Activated T-cell treated with anti-CD3 and anti-CD28 coated beads, Interleukin-2, amount 50 U/mL, for 24 hours (primary cell): ENCODE data around the gene GABARAPL1.

Experiments used
- DNase-seq: peaks from one replicate; pipeline ENCODE4 v3.0.0-alpha.2; 2020
- H3K27ac Mint-ChIP-seq: 2 replicates; pipeline ENCODE4 v1.8.0; 2020; ENCODE audit warnings: mild to moderate bottlenecking, mixed read lengths
- H3K27me3 Mint-ChIP-seq: 2 replicates; pipeline ENCODE4 v1.8.0; 2020; ENCODE audit warnings: mixed read lengths
- H3K36me3 Mint-ChIP-seq: 2 replicates; pipeline ENCODE4 v1.8.0; 2020; ENCODE audit warnings: low read depth, mixed read lengths
- H3K4me1 Mint-ChIP-seq: 2 replicates; pipeline ENCODE4 v1.8.0; 2020; ENCODE audit warnings: low read depth, mixed read lengths
- H3K4me3 Mint-ChIP-seq: 2 replicates; pipeline ENCODE4 v1.8.0; 2020; ENCODE audit warnings: mild to moderate bottlenecking, moderate library complexity, mixed read lengths
- H3K9me3 Mint-ChIP-seq: 2 replicates; pipeline ENCODE4 v1.8.0; 2020; ENCODE audit warnings: mixed read lengths

Gene GABARAPL1

DNA sequence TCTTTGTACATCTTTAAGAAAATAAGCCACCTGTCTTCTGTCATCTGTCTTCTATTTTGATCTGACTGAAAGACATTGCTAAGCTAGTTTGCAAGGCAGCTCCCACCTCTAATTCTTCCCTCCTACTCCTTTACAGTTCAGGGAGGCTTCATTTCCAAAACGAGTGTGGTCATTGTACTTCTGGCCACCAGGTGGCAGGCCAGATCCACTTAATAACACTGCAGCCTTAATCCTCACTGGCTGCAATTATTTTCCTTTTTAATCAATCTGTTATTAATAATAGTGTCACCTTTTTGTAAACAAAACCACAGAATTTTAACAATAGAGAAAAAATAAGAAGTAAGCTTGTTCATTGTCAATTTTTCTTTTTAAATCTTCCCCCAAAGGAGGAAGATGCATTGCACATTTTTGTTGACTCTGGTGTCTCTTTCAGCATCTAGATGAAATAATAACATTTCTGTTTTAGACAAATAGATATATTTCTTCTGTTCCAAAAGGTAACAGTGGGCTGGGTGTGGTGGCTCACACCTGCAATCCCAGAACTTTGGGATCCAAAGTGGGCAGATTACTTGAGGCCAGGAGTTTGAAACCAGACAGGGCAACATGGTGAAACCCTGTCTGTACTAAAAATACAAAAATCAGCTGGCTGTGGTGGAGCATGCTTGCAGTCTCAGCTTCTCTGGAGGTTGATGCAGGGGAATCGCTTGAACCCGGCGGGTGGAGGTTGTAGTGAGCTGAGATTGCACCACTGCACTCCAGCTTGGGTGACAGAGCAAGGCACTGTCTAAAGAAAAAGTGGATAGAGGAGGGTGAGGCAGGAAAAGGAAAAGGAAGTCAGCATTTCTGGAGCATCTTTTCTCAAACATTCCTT lies 23.3 kb downstream of the GABARAPL1 start:
- DNase-seq: peak; percentile 64
- Mint-ChIP-seq H3K9me3 (peaks cover 8% of the 10 kb centered on the region), H3K4me3 (no peak overlapping the region), H3K27ac (peak overlapping the region; percentile 24), H3K4me1 (peaks cover 9% of the 10 kb centered on the region), H3K27me3 (peaks cover 4% of the 10 kb centered on the region), H3K36me3 (peaks cover 9% of the 10 kb centered on the region)

- Mint-ChIP-seq H3K27ac (no peak overlapping the region), H3K36me3 (peaks cover 9% of the 10 kb centered on the region), H3K27me3 (peaks cover 4% of the 10 kb centered on the region), H3K4me1 (peaks cover 9% of the 10 kb centered on the region), H3K9me3 (peaks cover 8% of the 10 kb centered on the region), H3K4me3 (no peak overlapping the region)
- DNase-seq: no peak
Observed at GRCh38 chr12:10236720-10237119, 24.0 kb downstream of the GABARAPL1 start.

DNA sequence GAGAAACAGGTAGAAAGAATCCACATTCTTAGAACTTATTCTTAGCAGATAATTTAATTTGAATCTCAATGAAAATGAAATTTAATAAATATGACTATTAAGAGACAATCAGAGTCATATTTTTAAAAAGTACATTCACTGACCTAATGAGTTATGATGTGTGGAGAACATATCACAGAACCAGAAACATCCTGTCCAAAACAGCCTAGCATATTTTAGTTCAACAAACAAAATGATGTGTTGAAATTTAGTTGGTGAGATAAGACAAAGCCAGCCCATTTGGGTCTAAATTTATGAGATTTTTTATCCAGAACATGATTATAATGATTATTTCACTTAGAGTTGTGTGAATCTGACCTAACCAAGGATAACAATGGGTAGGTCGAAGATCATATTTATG lies 25.8 kb downstream of the GABARAPL1 start:
- Mint-ChIP-seq H3K27ac (no peak overlapping the region), H3K36me3 (peaks cover 9% of the 10 kb centered on the region), H3K9me3 (peaks cover 8% of the 10 kb centered on the region), H3K27me3 (peaks cover 4% of the 10 kb centered on the region), H3K4me3 (no peak overlapping the region), H3K4me1 (peaks cover 17% of the 10 kb centered on the region)
- no peak for DNase-seq

DNA sequence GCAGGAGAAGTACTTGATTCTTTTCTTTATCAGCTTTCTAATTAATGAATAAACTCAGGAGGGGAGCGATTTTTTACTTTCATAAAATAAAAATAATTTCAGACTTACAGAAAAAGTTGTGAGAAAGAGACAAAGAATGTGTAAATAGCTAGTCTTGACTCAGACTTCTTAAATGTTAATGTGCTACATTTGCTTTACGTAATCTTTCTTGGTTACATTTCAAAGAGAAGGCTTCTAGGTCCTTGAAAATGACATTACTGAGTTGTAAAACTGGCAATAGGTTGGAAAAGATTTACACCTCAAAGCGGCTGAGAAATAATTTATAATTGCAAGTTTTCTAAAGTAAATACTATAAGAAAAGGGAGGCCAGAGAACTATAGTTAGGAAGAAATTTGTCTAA lies 28.6 kb downstream of the GABARAPL1 start:
- H3K4me3 Mint-ChIP-seq: no peak overlapping the region
- peaks cover 4% of the 10 kb centered on the region for H3K27me3 Mint-ChIP-seq
- H3K27ac Mint-ChIP-seq: no peak overlapping the region
- H3K36me3 Mint-ChIP-seq: no peaks in the 10 kb centered on the region
- H3K9me3 Mint-ChIP-seq: no peaks in the 10 kb centered on the region
- H3K4me1 Mint-ChIP-seq: peaks cover 20% of the 10 kb centered on the region
- no peak for DNase-seq

DNA sequence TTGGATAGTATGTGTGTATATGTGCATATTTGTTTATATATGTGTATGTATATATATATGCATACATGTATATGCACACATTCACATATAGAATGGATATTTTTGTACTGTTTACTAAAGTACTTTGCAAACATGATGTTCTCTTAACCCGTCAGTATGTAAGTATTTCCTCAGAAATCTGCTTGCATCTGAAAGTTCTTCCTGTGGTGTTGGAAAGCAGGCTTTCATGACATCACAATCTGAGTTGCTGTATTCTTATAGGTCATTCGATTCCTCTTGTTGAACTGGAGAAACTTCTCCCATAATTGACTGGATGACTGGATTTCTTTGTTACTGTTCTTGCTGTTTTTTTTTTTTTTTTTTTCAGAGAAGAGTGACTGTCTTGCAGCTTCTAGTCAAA lies 29.1 kb downstream of the GABARAPL1 start:
- Mint-ChIP-seq H3K27ac (no peak overlapping the region), H3K4me3 (no peak overlapping the region), H3K9me3 (no peaks in the 10 kb centered on the region), H3K4me1 (peaks cover 17% of the 10 kb centered on the region), H3K36me3 (no peaks in the 10 kb centered on the region), H3K27me3 (peaks cover 4% of the 10 kb centered on the region)
- no peak for DNase-seq

GRCh38 chr12:10242539-10242938 lies 29.9 kb downstream of the GABARAPL1 start:
- Mint-ChIP-seq H3K4me1 (peaks cover 19% of the 10 kb centered on the region), H3K4me3 (no peak overlapping the region), H3K27me3 (peaks cover 4% of the 10 kb centered on the region), H3K9me3 (no peaks in the 10 kb centered on the region), H3K27ac (no peak overlapping the region), H3K36me3 (no peaks in the 10 kb centered on the region)
- DNase-seq: no peak

DNA sequence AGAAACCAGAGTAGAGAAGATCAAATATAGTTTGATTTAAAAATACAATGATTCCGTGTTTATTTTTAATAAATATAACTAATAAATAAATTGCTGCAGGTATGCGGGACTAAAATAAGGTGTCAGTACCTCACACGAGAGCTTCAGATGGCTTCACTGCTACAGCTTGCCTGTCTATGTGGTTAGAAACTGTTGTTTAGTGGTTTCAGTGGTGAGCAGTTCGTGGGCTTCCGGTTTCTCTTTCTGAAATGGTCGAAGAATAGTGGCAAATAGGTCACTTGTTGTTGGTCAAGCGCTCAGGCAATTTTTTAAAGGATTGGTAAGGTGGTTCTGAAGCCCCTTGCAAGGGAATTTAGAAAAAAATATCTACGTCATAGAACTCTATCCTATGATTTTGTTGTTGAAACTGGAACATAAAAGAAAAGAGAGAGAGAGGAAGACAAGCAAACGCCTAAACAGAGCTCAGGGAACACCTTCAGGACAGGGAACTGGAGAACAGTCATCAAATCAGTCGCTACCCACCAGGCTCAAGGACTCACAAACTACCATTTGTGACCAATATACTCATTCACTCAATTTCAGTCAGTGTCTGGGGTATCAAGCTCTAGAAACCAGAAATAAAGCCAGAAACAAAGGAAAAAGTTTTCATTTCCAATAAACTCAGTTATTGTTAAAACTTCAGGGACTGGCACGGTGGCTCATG lies 31.3 kb downstream of the GABARAPL1 start:
- Mint-ChIP-seq H3K4me3 (peak overlapping the region; percentile 52), H3K9me3 (no peaks in the 10 kb centered on the region), H3K27ac (peak overlapping the region; percentile 44), H3K27me3 (peaks cover 7% of the 10 kb centered on the region), H3K36me3 (no peaks in the 10 kb centered on the region), H3K4me1 (peaks cover 25% of the 10 kb centered on the region)
- no peak for DNase-seq

DNA sequence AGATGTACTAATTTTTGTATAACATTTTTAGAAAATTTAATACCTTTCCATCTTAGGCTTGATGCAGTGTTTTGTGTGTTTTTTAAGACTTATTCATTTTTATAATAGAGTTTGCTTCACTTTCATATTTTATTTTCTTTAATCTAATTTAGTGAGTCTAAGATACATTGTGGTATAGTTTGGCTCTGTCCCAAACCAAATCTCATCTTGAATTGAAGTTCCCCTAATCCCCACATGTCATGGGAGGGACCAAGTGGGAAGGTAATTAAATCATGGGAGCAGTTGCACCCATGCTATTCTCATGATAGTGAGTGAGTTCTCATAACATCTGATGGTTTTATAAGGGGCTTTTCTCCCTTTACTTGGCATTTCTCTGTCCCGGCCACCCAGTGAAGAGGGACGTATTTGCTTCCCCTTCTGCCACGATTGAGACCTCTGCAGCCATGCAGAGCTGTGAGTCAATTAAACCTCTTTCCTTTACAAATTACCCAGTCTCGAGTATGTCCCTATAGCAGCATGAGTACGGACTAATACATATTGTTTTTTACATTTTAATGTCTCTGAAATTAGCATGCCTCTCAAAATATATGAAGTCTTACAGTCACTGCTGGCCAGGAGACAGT lies 34.9 kb downstream of the GABARAPL1 start:
- H3K36me3 Mint-ChIP-seq: no peaks in the 10 kb centered on the region
- peaks cover 38% of the 10 kb centered on the region for H3K4me1 Mint-ChIP-seq
- H3K9me3 Mint-ChIP-seq: no peaks in the 10 kb centered on the region
- no peak overlapping the region for H3K27ac Mint-ChIP-seq
- peaks cover 4% of the 10 kb centered on the region for H3K27me3 Mint-ChIP-seq
- DNase-seq: no peak
- no peak overlapping the region for H3K4me3 Mint-ChIP-seq

DNA sequence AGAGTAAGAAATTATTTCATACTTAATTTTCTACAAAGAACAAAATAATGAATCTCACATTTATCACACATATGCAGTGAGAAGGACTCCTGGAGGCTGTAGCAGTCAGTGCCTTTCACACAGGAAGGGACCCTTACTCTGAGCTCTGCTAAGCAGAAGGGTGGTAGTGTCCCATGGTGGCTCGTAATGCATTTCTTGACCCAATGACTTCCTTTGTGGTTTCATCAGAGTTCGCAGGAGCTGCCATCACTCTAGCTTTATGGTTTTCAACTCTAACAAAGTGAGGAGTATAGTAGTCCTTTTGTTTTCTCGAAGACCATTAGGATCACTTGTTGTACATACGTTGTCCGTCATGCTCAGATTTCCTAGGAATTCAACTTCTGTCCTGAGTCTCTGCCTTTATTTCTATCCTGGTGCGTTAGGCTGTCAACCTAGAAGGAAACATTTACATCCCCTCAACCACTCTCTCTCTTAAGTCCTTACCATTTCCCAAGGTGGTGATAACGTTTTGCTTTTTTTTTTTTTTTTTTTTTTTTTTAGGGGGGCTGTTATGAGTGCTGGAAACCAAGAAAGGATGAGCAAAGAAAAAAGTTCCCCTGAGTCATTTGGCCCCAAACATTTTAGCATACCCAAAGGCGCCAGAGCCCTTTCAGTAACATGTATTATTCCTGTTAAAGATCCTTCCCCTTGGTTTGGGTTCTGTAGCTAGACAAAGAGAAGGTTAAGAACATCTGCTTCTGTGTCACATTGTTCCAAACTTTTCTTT lies 37.2 kb downstream of the GABARAPL1 start:
- Mint-ChIP-seq H3K27ac (peak overlapping the region; percentile 72), H3K36me3 (no peaks in the 10 kb centered on the region), H3K9me3 (peaks cover 3% of the 10 kb centered on the region), H3K4me1 (peaks cover 27% of the 10 kb centered on the region), H3K27me3 (peaks cover 4% of the 10 kb centered on the region), H3K4me3 (peak overlapping the region; percentile 12)
- no peak for DNase-seq

- Mint-ChIP-seq H3K4me3 (no peak overlapping the region), H3K27me3 (peaks cover 4% of the 10 kb centered on the region), H3K27ac (no peak overlapping the region), H3K9me3 (peaks cover 14% of the 10 kb centered on the region), H3K36me3 (no peaks in the 10 kb centered on the region), H3K4me1 (peaks cover 26% of the 10 kb centered on the region)
- DNase-seq: no peak
Observed at GRCh38 chr12:10251669-10252068, 39.0 kb downstream of the GABARAPL1 start.

DNA sequence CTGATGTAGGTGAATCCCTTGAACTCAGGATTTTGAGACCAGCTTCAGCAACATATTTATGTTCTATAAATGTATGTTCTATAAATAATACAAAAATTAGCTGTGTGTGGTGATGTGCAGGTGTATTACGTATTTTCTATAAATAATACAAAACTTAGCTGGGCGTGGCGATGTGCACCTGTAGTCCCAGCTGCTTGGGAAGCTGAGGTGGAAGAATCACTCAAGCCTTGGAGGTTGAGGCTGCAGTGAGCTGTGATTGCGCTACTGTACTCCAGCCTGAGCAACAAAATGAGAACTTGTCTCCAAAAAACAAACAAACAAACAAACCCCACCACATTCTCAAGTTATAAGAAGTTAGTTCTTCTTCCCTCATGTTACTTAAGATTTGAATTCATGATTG lies 39.5 kb downstream of the GABARAPL1 start:
- Mint-ChIP-seq H3K36me3 (no peaks in the 10 kb centered on the region), H3K27ac (no peak overlapping the region), H3K9me3 (peaks cover 14% of the 10 kb centered on the region), H3K4me3 (no peak overlapping the region), H3K4me1 (peaks cover 24% of the 10 kb centered on the region), H3K27me3 (peaks cover 4% of the 10 kb centered on the region)
- no peak for DNase-seq

- Mint-ChIP-seq H3K27me3 (peaks cover 3% of the 10 kb centered on the region), H3K4me1 (no peaks in the 10 kb centered on the region), H3K36me3 (no peaks in the 10 kb centered on the region), H3K4me3 (no peak overlapping the region), H3K9me3 (peaks cover 14% of the 10 kb centered on the region), H3K27ac (no peak overlapping the region)
- no peak for DNase-seq
Observed at GRCh38 chr12:10256064-10256463, 43.4 kb downstream of the GABARAPL1 start.

DNA sequence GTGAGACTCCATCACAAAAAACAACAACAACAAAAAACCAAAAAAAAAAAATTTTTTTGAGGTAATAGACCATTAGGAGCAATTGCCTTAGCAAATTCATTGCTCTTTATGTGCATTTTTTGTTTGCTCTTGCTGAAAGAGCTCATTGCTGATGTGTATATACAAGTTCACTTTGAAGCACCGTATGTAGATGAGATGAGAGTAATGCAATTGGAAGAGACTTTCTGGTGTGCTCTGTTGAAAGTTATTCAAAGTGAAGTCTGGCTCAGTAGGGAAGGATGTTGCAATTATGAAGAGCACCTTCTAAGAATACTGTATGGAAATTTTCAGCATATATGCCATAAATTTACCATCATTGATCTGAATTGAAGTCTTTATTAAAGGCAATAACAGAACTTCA lies 48.2 kb downstream of the GABARAPL1 start:
- no peaks in the 10 kb centered on the region for H3K4me1 Mint-ChIP-seq
- peaks cover 7% of the 10 kb centered on the region for H3K27me3 Mint-ChIP-seq
- H3K36me3 Mint-ChIP-seq: no peaks in the 10 kb centered on the region
- H3K9me3 Mint-ChIP-seq: peaks cover 4% of the 10 kb centered on the region
- no peak for DNase-seq
- no peak overlapping the region for H3K27ac Mint-ChIP-seq
- H3K4me3 Mint-ChIP-seq: no peak overlapping the region

GRCh38 chr12:10268037-10268436 lies 55.4 kb downstream of the GABARAPL1 start:
- Mint-ChIP-seq H3K27me3 (peaks cover 2% of the 10 kb centered on the region), H3K4me1 (no peaks in the 10 kb centered on the region), H3K4me3 (no peak overlapping the region), H3K27ac (no peak overlapping the region), H3K9me3 (no peaks in the 10 kb centered on the region), H3K36me3 (no peaks in the 10 kb centered on the region)
- no peak for DNase-seq
